Measurements from ENCODE around the gene NAGPA.

GRCh38 chr16:5062051-5062450 lies 28.3 kb upstream of the NAGPA start:
- TF ChIP-seq CTCF (IDR thresholded peaks at IDR 0.05), result no peak
- no peak for TF ChIP-seq POLR2A (IDR thresholded peaks at IDR 0.05)

Data from lower leg skin (tissue), 3 donors.